Measurements from ENCODE around the gene CYBC1.

DNA sequence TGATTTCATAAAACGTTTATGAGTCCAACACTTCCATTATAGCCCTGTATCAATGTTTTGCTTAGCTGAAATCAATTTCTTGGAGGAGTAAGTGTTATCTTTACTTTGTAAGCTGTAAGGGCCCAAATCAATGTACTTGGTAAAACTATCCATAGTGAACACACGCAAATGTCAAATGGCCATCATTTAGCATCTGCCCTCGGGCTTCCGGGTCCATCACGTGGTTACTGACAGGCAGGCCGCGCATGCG is 7.3 kb upstream of the CYBC1 start:
- TF ChIP-seq POLR2AphosphoS5 (IDR thresholded peaks at IDR 0.05), result no peak
- TF ChIP-seq, protein P1, sequence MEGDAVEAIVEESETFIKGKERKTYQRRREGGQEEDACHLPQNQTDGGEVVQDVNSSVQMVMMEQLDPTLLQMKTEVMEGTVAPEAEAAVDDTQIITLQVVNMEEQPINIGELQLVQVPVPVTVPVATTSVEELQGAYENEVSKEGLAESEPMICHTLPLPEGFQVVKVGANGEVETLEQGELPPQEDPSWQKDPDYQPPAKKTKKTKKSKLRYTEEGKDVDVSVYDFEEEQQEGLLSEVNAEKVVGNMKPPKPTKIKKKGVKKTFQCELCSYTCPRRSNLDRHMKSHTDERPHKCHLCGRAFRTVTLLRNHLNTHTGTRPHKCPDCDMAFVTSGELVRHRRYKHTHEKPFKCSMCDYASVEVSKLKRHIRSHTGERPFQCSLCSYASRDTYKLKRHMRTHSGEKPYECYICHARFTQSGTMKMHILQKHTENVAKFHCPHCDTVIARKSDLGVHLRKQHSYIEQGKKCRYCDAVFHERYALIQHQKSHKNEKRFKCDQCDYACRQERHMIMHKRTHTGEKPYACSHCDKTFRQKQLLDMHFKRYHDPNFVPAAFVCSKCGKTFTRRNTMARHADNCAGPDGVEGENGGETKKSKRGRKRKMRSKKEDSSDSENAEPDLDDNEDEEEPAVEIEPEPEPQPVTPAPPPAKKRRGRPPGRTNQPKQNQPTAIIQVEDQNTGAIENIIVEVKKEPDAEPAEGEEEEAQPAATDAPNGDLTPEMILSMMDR (IDR thresholded peaks at IDR 0.05; ENCODE audit: poor library complexity, severe bottlenecking), result no peak
- TF ChIP-seq MXI1 (conservative IDR thresholded peaks at IDR 0.05; ENCODE audit: poor library complexity, severe bottlenecking), result no peak
- TF ChIP-seq EZH2 (IDR thresholded peaks at IDR 0.05; ENCODE audit: borderline replicate concordance, insufficient read depth, low read length, poor library complexity, severe bottlenecking), result no peak
- TF ChIP-seq, protein P2, sequence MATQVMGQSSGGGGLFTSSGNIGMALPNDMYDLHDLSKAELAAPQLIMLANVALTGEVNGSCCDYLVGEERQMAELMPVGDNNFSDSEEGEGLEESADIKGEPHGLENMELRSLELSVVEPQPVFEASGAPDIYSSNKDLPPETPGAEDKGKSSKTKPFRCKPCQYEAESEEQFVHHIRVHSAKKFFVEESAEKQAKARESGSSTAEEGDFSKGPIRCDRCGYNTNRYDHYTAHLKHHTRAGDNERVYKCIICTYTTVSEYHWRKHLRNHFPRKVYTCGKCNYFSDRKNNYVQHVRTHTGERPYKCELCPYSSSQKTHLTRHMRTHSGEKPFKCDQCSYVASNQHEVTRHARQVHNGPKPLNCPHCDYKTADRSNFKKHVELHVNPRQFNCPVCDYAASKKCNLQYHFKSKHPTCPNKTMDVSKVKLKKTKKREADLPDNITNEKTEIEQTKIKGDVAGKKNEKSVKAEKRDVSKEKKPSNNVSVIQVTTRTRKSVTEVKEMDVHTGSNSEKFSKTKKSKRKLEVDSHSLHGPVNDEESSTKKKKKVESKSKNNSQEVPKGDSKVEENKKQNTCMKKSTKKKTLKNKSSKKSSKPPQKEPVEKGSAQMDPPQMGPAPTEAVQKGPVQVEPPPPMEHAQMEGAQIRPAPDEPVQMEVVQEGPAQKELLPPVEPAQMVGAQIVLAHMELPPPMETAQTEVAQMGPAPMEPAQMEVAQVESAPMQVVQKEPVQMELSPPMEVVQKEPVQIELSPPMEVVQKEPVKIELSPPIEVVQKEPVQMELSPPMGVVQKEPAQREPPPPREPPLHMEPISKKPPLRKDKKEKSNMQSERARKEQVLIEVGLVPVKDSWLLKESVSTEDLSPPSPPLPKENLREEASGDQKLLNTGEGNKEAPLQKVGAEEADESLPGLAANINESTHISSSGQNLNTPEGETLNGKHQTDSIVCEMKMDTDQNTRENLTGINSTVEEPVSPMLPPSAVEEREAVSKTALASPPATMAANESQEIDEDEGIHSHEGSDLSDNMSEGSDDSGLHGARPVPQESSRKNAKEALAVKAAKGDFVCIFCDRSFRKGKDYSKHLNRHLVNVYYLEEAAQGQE (IDR thresholded peaks at IDR 0.05; ENCODE audit: borderline replicate concordance), result no peak
- TF ChIP-seq RAD21 (conservative IDR thresholded peaks at IDR 0.05), result no peak
- TF ChIP-seq TAF1 (IDR thresholded peaks at IDR 0.05; ENCODE audit: low read depth), result no peak
- TF ChIP-seq EP300 (conservative IDR thresholded peaks at IDR 0.05; ENCODE audit: poor library complexity, severe bottlenecking), result no peak
- TF ChIP-seq SMC3 (conservative IDR thresholded peaks at IDR 0.05; ENCODE audit: poor library complexity), result no peak

Data from neural cell (in vitro differentiated cells).